GM10847 (cell line): ENCODE data around the gene SLAMF6.

ENCODE experiments used
- POLR2A ChIP-seq: IDR thresholded peaks from 2 replicates; pipeline ENCODE4 v1.6.1; 2011; ENCODE audit not compliant: insufficient read length; ENCODE audit errors: extremely low read depth

The SLAMF6 gene

DNA sequence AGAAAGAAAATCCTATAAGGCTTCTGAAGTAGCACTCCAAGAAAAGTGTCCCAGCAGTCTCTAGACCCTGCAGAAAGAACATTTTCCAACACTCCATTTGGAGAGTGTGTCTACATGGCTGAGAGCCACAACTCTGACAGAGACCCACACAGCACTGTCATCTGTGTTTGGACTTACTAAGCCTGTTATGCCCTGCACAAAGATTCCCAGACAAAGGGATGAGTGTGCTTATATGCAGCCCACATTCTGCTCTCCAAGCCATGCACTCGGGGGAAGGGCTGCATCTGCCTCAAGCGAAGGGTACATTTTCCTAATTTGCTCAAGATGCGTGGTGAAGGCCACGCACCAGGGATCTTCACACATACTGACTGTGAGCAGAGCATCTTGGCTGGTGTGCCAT lies 24.4 kb upstream of the SLAMF6 start:
- TF ChIP-seq POLR2A: no peak

DNA sequence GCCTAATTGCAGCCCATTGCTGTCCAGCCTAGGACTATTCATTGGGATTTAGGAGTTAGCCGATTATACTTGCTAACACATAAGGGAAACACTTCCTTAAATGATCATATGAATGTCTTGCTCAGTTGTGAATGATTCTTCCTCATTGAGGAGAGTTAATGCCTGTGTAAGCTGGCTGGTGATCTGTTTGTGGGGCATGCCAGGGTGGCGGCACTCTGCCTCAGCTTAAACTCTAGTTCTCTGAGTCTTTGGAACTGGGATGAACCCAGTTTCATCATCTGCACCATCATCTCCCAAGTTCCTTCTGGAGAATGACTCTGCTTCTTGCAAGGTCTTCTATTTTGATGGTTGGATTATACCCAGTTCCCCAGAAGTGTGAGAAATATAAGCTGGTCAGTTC lies 23.9 kb upstream of the SLAMF6 start:
- TF ChIP-seq POLR2A: no peak

- TF ChIP-seq POLR2A: no peak
Observed at GRCh38 chr1:160544647-160545046, 21.6 kb upstream of the SLAMF6 start.

DNA sequence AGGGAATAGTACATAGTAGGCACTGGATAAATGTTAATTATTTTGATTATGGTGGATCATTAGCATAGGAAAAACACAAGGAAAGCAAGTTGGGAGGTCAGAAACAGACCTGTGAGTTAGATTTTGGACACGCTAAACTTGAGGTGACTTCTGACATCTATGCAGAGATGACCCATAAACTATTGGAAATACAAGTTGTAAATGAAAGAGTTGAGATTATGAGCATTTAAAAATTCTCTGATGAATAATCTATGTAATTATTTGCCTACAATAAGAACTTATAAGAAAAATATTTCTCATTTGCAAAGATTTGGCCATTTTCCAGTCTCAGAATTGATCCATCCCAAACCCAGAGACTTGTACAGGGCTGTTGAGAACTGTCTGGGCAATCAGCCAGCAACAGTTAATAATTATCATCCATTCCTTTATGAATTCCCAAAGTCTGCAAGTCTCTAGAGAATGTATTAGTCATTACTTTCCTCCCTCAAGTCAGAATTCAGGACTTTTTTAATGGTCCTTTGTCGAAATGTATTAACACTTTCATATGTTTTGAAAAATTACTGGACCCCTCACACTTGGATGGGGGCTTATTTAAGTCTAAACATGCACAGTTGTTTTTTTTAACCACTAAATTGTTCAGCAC lies 19.4 kb upstream of the SLAMF6 start:
- no peak for TF ChIP-seq POLR2A

DNA sequence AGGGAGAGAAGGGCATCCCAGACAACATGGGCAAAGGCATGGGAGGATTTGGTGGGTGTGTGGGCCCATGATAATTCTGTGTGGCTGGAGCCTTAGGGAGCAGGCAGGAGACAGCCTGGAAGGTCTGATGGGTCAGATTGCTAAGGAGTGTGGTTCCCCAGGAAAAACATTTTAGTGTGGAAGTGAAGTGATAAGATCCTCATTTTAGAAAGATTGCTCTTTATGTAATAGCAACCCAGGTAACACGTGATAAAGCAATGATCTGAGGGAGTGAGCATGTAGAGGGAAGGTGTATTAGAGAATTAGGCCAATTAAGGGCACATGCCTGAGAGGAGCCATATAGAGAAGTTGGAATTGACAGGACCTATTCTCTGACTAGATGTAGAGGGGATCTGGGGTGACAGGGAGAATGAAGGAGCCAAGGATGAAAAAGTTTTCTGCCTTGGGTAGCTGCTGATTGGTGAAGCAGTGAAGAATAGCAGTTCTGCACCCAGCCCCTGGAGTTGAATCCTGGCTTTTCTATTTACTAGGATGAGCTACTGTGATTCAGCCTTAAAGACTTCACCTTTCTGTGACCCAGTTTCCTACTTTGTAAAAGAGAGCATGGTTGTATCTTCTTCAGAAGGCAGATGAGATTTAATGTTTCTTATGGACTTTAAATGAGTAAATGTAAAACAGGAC lies 18.7 kb upstream of the SLAMF6 start:
- TF ChIP-seq POLR2A: no peak

- TF ChIP-seq POLR2A: no peak
Observed at GRCh38 chr1:160540859-160541233, 17.8 kb upstream of the SLAMF6 start.

GRCh38 chr1:160539990-160540858 lies 17.2 kb upstream of the SLAMF6 start:
- no peak for TF ChIP-seq POLR2A

- no peak for TF ChIP-seq POLR2A
Observed at GRCh38 chr1:160539684-160539989, 16.6 kb upstream of the SLAMF6 start.

DNA sequence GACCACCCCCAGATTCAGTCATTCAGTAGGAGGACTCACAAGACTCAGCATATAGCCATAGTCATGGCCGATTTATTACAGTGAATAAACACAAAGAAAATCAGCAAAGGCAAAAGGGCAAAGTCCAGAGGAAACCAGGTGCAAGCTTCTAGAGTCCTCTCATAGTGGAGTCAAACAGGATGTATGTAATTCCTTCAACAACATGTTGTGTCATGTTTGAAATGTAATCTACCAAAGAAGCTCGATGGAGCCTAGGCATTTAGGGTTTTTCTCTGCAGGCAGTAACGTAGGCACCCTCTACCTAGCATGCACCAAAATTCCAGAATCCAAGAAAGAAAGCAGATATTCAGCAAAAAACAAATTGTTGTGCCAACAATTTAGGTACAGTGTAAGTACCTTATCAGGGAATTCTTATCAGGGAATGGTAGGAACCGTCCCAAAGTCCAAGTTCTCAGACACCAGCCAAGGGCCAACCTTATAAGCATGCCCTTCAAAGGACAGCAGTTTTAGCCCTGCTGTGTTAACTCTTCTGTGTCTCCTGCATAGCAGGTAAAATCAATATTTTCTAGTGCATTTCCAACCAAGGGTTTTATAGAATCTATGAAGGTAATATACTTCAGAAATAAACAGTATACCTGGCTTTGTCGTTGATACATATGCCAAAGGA lies 16.1 kb upstream of the SLAMF6 start:
- TF ChIP-seq POLR2A: no peak

DNA sequence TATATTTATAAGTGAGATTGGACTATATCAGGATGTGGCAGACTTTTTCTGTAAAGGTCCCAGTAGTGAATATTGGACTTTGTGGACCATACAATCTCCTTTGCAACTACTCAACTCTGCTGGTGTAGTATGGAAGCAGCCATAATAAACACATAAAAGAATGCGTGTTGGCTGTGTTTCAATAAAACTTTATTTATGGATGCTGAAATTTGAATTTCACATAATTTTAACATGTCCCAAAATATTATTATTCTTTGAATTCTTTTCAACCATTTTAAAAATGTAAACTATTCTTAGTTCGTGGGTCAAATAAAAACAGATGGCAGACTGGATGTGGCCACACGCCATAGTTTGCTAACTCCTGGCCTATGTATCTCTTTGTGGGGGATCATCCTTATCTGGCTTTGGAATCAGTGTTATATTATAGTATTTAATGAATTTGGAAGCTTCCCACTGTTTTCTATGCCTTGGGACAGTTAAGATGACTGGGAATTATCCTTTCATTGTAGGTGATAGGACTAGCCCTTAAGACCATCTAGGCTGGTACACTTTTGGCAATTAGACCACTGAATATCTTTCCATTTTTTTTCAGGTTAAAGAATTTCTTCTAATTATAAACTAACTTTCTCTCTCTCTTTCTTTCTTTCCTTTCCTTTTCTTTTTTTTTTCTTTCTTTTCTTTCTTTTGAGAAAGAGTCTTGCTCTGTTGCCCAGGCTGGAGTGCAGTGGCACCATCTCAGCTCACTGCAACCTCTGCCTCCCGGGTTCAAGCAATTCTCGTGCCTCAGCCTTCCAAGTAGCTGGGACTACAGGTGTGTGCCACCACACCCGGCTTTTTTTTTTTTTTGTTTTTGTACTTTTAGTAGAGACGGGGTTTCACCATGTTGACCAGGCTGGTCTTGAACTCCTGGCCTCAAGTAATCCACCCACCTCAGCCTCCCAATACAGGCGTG lies 14.9 kb upstream of the SLAMF6 start:
- no peak for TF ChIP-seq POLR2A

- no peak for TF ChIP-seq POLR2A
Observed at GRCh38 chr1:160534823-160535605, 12.0 kb upstream of the SLAMF6 start.

DNA sequence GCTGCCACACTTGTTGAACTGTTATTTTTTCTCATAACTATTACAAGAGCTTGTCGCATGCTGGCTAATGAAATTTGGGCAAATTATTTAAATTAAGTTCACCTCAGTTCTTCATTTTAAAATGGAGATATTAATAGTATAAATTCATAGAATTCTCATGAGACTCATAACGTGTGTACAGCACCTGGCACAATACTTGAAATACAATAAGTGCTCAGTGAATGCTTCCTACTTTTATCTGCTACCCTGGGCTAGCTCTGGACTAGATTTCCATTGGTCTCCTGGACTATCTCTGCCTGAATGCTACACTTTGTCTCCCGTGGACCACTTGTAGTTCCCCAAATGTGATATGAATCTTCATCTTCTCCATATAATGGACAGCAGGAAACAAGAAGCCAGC lies 919 bp downstream of the SLAMF6 start:
- no peak for TF ChIP-seq POLR2A

DNA sequence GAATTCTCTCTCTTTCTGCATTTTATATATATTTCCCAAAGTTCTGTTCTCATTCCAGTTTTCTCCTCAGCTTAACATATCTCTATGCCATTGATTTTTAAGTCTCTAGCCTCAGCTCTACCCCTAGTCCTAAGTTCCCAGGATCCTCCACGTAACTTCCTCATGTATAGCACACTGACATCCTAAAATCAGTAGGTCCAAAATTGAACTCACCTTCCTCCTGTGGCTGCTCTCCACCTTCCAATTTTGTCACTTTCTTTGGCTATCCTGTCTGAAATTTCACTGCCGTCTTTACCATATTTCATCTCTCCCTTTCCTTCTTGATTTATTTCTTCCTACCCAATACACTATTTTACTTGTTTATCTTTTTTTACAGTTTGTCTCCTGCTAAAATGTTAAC lies 1.5 kb downstream of the SLAMF6 start:
- no peak for TF ChIP-seq POLR2A

- no peak for TF ChIP-seq POLR2A
Observed at GRCh38 chr1:160520999-160521398, 2.1 kb downstream of the SLAMF6 start.
